HepG2 (cell line): ENCODE results near the gene SCNM1.

Experiments
- KDM1A ChIP-seq: IDR thresholded peaks from 2 replicates; pipeline ENCODE4 v1.6.1; 2016; ENCODE audit warnings: missing compliant biosample characterization
- POLR2A ChIP-seq, 2 experiments: IDR thresholded peaks; 2 replicates each; pipeline ENCODE4 v1.6.1; 2011; ENCODE audit warnings: low read depth in 2 of 2, low read length in 2 of 2, mild to moderate bottlenecking in 1 of 2, moderate library complexity in 1 of 2; ENCODE audit not compliant: insufficient read depth in 1 of 2
- RBM22 ChIP-seq: fragments of 200-400 bp; formaldehyde crosslinking; optimal IDR thresholded peaks from 2 replicates; pipeline ENCODE3; 2017; ENCODE audit warnings: mild to moderate bottlenecking, low read length, moderate library complexity
- SMAD9 ChIP-seq: sonication (generic); formaldehyde crosslinking; IDR thresholded peaks from 2 replicates; pipeline ENCODE4 v1.5.1; 2020; ENCODE audit warnings: mild to moderate bottlenecking, missing genetic modification reagents
- SP4 ChIP-seq: sonication (generic); formaldehyde crosslinking; IDR thresholded peaks from 2 replicates; pipeline ENCODE4 v1.8.1; 2023; ENCODE audit warnings: mild to moderate bottlenecking, missing genetic modification reagents
- TAF1 ChIP-seq: sonication (generic); formaldehyde crosslinking; IDR thresholded peaks from 2 replicates; pipeline ENCODE4 v1.4.0; 2020; ENCODE audit warnings: missing genetic modification reagents
- ZKSCAN1 ChIP-seq: fragments of 150-350 bp; IDR thresholded peaks from 2 replicates; pipeline ENCODE4 v1.6.1; 2014; ENCODE audit warnings: low read length
- ZNF17 ChIP-seq: sonication (generic); formaldehyde crosslinking; IDR thresholded peaks from 2 replicates; pipeline ENCODE4 v1.5.0; 2020; ENCODE audit warnings: mild to moderate bottlenecking, missing genetic modification reagents
- ZNF232 ChIP-seq: sonication (generic); formaldehyde crosslinking; IDR thresholded peaks from 2 replicates; pipeline ENCODE4 v1.4.0; 2020; ENCODE audit warnings: missing genetic modification reagents, borderline replicate concordance
- ZSCAN29 ChIP-seq: sonication (generic); formaldehyde crosslinking; conservative IDR thresholded peaks from 2 replicates; pipeline ENCODE4 v1.4.0; 2020; ENCODE audit warnings: mild to moderate bottlenecking, missing genetic modification reagents

GRCh38 chr1:151130987-151131586, 34.9 kb upstream of the SCNM1 start:
- TF ChIP-seq SMAD9 (CRISPR knock-in tag), result no peak
- TF ChIP-seq SP4 (CRISPR knock-in tag), result no peak
- TF ChIP-seq ZSCAN29, result no peak
- TF ChIP-seq ZKSCAN1, result no peak
- no peak for TF ChIP-seq POLR2A (IDR thresholded peaks at IDR 0.05; ENCODE audit: insufficient read depth in 1 of 2, low read depth in 2 of 2, low read length in 2 of 2)
- no peak for TF ChIP-seq RBM22
- no peak for TF ChIP-seq KDM1A (CRISPR knock-in tag)
- TF ChIP-seq ZNF232 (CRISPR knock-in tag), result no peak
- no peak for TF ChIP-seq TAF1 (CRISPR knock-in tag)
- TF ChIP-seq ZNF17 (CRISPR knock-in tag), result no peak
